Measurements from ENCODE around the gene LAGE3. TPM values are rescaled to one million over a fixed set of nuclear protein-coding genes. Genes with fewer than 3 reads are reported as not detected.
"Not testable (repeated sequence)": the region's sequence is repeated elsewhere in the genome, so short reads cannot be mapped to it uniquely, and the experiment has no call there.

The LAGE3 gene
- total and polyA plus RNA-seq, 2 experiments from 2014 or later = 32.2 to 49.4 TPM

DNA sequence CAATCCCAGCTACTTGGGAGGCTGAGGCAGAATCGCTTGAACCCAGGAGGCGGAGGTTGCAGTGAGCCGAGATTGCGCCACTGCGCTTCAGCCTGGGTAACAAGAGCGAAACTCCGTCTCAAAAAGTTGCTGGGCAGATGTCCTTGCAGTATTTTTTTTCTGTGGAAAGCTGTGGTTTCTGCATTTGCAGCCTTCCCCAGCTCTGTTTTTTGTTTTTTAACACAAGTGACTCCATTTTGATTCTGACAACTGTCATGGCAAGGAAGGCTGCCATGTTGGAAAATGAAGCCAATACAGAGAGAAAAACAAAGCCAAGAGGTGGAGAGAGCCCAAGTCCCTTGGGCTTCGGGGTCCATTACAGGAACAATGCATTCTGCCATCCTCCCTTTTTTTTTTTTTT is 23.0 kb upstream of the LAGE3 start:
- 78% methylated on average over 8 of the region's 8 CpGs for WGBS (ENCODE audit: low lambda C conversion rate, missing lambda C conversion rate)
- Histone ChIP-seq H3K9me3 (ENCODE audit: low read depth) (no peaks in the 10 kb centered on the region), H3K27ac (no peak overlapping the region), H2AFZ (no peak overlapping the region), H3K4me2 (no peak overlapping the region), H3K4me3 (no peak overlapping the region), H3K27me3 (no peaks in the 10 kb centered on the region), H4K20me1 (ENCODE audit: insufficient read depth, poor library complexity, severe bottlenecking) (no peaks in the 10 kb centered on the region), H3K36me3 (replicated peaks; ENCODE audit: insufficient read depth, low read depth) (no peaks in the 10 kb centered on the region), H3K79me2 (no peaks in the 10 kb centered on the region), H3K9me2 (replicated peaks; ENCODE audit: insufficient read depth) (no peaks in the 10 kb centered on the region), H3K4me1 (ENCODE audit: insufficient read depth) (no peaks in the 10 kb centered on the region)
- TF ChIP-seq EZH2 (IDR thresholded peaks at IDR 0.05; ENCODE audit: borderline replicate concordance) = no peak
- no peak for DNase-seq (ENCODE audit: low spot score)

DNA sequence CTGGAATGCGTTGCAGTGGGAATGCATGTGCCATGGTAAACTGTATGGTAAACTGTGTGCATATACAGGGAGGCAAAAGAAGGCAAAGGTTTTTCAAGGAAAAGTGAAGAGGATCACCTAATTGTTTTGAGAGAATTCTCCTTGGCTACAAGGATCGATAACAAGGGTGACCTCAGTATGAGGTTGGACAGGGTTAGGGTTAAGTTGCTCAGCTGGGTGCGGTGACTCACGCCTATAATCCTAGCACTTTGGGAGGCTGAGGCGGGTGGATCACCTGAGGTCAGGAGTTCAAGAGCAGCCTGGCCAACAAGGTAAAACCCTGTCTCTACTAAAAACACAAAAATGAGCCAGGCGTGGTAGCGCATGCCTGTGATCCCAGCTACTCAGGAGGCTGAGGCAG is 22.3 kb upstream of the LAGE3 start:
- not testable (repeated sequence) for H3K9me3 ChIP-seq (ENCODE audit: low read depth); H3K9me2 ChIP-seq (replicated peaks; ENCODE audit: insufficient read depth); H3K79me2 ChIP-seq; H2AFZ ChIP-seq; H3K4me3 ChIP-seq; H3K36me3 ChIP-seq (replicated peaks; ENCODE audit: insufficient read depth, low read depth); H3K27ac ChIP-seq; DNase-seq (ENCODE audit: low spot score); H4K20me1 ChIP-seq (ENCODE audit: insufficient read depth, poor library complexity, severe bottlenecking); H3K4me2 ChIP-seq; H3K27me3 ChIP-seq; H3K4me1 ChIP-seq (ENCODE audit: insufficient read depth)
- 89% methylated on average over 7 of the region's 7 CpGs for WGBS (ENCODE audit: low lambda C conversion rate, missing lambda C conversion rate)

DNA sequence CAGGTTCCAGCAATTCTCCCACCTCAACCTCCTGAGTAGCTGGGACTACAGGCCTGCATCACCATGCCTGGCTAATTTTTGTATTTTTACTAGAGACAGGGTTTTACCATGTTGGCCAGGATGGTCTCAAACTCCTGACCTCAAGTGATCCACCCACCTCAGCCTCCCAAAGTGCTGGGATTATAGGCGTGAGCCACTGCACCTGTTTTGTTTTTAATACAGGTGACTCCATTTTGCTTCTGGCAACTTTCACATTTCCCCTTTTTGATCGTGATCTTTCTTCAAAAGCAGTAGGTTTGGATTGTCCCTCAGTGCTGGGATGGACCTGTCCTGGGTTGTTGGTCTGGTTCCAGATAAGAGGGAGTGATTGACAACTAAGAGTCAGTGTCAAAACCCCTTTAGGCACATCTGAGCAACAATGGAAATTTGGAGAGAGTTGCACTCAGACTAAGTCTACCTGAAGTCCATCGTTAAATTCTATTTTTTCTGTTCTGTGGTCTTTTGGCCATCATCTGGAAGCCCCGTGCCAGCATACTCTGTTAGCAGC is 17.6 kb upstream of the LAGE3 start:
- H3K9me2 ChIP-seq (replicated peaks; ENCODE audit: insufficient read depth); H3K79me2 ChIP-seq; H3K9me3 ChIP-seq (ENCODE audit: low read depth); H3K27ac ChIP-seq; H2AFZ ChIP-seq; H4K20me1 ChIP-seq (ENCODE audit: insufficient read depth, poor library complexity, severe bottlenecking); H3K4me1 ChIP-seq (ENCODE audit: insufficient read depth); DNase-seq (ENCODE audit: low spot score); H3K4me2 ChIP-seq; H3K4me3 ChIP-seq; H3K36me3 ChIP-seq (replicated peaks; ENCODE audit: insufficient read depth, low read depth); H3K27me3 ChIP-seq: not testable (repeated sequence)
- WGBS (ENCODE audit: low lambda C conversion rate, missing lambda C conversion rate) = 74% methylated on average over 4 of the region's 4 CpGs

DNA sequence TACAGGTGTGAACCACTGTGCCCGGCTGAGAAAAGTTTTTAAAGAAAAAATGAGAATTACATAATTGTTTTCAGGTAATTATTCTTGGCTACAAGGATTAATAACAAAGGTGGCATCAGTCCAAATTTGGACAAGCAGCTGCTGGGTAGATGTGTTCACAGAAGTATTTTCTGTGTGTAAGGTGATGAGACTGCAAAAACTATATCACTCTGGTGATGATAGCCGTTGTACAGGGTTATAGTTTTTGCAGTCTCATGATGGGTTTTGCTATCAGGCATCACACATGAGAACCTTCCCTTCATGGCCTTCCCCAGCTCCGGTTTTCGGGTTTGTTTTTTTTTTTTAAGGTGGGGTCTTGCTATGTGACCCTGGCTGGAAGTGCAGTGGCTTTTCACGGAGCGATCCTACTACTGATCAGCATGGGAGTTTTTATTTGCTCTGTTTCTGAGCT is 16.4 kb upstream of the LAGE3 start:
- 83% methylated on average over 6 of the region's 6 CpGs for WGBS (ENCODE audit: low lambda C conversion rate, missing lambda C conversion rate)

DNA sequence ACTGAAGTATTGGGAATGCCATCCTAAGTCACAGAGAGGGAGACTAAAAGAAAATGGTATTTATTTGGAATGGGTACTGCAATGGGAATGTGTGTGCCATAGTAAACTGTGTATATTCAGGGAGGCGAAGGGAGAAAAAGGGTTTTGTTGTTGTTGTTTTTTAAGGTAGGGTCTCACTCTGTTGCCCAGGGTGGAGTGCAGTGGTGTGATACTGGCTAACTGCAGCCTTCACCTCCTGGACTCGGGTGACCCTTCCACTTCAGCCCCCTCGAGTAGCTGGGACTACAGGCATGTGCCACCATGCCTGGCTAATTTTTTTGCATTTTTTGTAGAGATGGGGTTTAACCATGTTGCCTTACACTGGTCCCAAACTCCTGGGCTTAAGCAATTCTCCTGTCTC is 15.6 kb upstream of the LAGE3 start:
- Histone ChIP-seq H3K36me3 (replicated peaks; ENCODE audit: insufficient read depth, low read depth) (no peaks in the 10 kb centered on the region), H3K79me2 (no peaks in the 10 kb centered on the region), H3K9me3 (ENCODE audit: low read depth) (no peaks in the 10 kb centered on the region), H3K9me2 (replicated peaks; ENCODE audit: insufficient read depth) (no peaks in the 10 kb centered on the region), H3K27me3 (no peaks in the 10 kb centered on the region), H2AFZ (no peak overlapping the region), H3K4me3 (no peak overlapping the region), H3K4me1 (ENCODE audit: insufficient read depth) (no peaks in the 10 kb centered on the region), H3K4me2 (no peak overlapping the region), H4K20me1 (ENCODE audit: insufficient read depth, poor library complexity, severe bottlenecking) (no peaks in the 10 kb centered on the region), H3K27ac (no peak overlapping the region)
- no peak for DNase-seq (ENCODE audit: low spot score)
- 71% methylated on average over 3 of the region's 3 CpGs for WGBS (ENCODE audit: low lambda C conversion rate, missing lambda C conversion rate)
- TF ChIP-seq EZH2phosphoT487 (IDR thresholded peaks at IDR 0.05; ENCODE audit: low read depth, severe bottlenecking, unreplicated experiment) (no peak), EZH2 (IDR thresholded peaks at IDR 0.05; ENCODE audit: borderline replicate concordance) (no peak)
- TF ChIP-seq, protein P1, sequence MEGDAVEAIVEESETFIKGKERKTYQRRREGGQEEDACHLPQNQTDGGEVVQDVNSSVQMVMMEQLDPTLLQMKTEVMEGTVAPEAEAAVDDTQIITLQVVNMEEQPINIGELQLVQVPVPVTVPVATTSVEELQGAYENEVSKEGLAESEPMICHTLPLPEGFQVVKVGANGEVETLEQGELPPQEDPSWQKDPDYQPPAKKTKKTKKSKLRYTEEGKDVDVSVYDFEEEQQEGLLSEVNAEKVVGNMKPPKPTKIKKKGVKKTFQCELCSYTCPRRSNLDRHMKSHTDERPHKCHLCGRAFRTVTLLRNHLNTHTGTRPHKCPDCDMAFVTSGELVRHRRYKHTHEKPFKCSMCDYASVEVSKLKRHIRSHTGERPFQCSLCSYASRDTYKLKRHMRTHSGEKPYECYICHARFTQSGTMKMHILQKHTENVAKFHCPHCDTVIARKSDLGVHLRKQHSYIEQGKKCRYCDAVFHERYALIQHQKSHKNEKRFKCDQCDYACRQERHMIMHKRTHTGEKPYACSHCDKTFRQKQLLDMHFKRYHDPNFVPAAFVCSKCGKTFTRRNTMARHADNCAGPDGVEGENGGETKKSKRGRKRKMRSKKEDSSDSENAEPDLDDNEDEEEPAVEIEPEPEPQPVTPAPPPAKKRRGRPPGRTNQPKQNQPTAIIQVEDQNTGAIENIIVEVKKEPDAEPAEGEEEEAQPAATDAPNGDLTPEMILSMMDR (IDR thresholded peaks at IDR 0.05; ENCODE audit: poor library complexity) = no peak

More for the DNA sequence above, 16.4 kb upstream of the LAGE3 start:
- no peak overlapping the region for H2AFZ ChIP-seq
- H3K4me1 ChIP-seq (ENCODE audit: insufficient read depth) = no peaks in the 10 kb centered on the region
- TF ChIP-seq EZH2 (IDR thresholded peaks at IDR 0.05; ENCODE audit: borderline replicate concordance) (no peak), EZH2phosphoT487 (IDR thresholded peaks at IDR 0.05; ENCODE audit: low read depth, severe bottlenecking, unreplicated experiment) (no peak)
- TF ChIP-seq, protein P1 (IDR thresholded peaks at IDR 0.05; ENCODE audit: poor library complexity) = no peak
- H3K4me2 ChIP-seq = no peak overlapping the region
- no peaks in the 10 kb centered on the region for H3K9me2 ChIP-seq (replicated peaks; ENCODE audit: insufficient read depth)
- H3K79me2 ChIP-seq = no peaks in the 10 kb centered on the region
- H4K20me1 ChIP-seq (ENCODE audit: insufficient read depth, poor library complexity, severe bottlenecking) = no peaks in the 10 kb centered on the region
- no peaks in the 10 kb centered on the region for H3K36me3 ChIP-seq (replicated peaks; ENCODE audit: insufficient read depth, low read depth)
- no peaks in the 10 kb centered on the region for H3K9me3 ChIP-seq (ENCODE audit: low read depth)
- H3K27me3 ChIP-seq = no peaks in the 10 kb centered on the region
- no peak for DNase-seq (ENCODE audit: low spot score)
- no peak overlapping the region for H3K4me3 ChIP-seq
- no peak overlapping the region for H3K27ac ChIP-seq

Measured in hepatocyte (in vitro differentiated cells).